Peyer's patch (tissue), 4 donors: Measurements from ENCODE around the gene GTF2A1L.

Source experiments
- POLR2A ChIP-seq, 2 donors: fragments of 450-650 bp; IDR thresholded peaks; one replicate each; pipeline ENCODE4 v1.5.1; 2017; ENCODE audit warnings: antibody characterized with exemption in 2 of 2, mild to moderate bottlenecking in 2 of 2, moderate library complexity in 2 of 2
- TF ChIP-seq, protein P1 (sequence below), 6 experiments: fragments of 450-650 bp in 4 of 6; fragments of 200-600 bp in 2 of 6; sonication (generic) in 1 of 6; IDR thresholded peaks; one replicate each; pipeline ENCODE4 v1.5.1; 2017 to 2019; ENCODE audit warnings: antibody characterized with exemption in 6 of 6, mild to moderate bottlenecking in 3 of 6, moderate library complexity in 1 of 6

GRCh38 chr2:48592067-48592466 lies 25.6 kb upstream of the GTF2A1L start:
- TF ChIP-seq, protein P1, sequence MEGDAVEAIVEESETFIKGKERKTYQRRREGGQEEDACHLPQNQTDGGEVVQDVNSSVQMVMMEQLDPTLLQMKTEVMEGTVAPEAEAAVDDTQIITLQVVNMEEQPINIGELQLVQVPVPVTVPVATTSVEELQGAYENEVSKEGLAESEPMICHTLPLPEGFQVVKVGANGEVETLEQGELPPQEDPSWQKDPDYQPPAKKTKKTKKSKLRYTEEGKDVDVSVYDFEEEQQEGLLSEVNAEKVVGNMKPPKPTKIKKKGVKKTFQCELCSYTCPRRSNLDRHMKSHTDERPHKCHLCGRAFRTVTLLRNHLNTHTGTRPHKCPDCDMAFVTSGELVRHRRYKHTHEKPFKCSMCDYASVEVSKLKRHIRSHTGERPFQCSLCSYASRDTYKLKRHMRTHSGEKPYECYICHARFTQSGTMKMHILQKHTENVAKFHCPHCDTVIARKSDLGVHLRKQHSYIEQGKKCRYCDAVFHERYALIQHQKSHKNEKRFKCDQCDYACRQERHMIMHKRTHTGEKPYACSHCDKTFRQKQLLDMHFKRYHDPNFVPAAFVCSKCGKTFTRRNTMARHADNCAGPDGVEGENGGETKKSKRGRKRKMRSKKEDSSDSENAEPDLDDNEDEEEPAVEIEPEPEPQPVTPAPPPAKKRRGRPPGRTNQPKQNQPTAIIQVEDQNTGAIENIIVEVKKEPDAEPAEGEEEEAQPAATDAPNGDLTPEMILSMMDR (IDR thresholded peaks at IDR 0.05), result no peak
- no peak for TF ChIP-seq POLR2A (IDR thresholded peaks at IDR 0.05)
